ENCODE results near the gene SCAMP5.

- TF ChIP-seq CTCF (IDR thresholded peaks at IDR 0.05) (no peak), POLR2A (IDR thresholded peaks at IDR 0.05) (no peak), POLR2AphosphoS5 (IDR thresholded peaks at IDR 0.05) (no peak)
Measured at GRCh38 chr15:75051711-75052110, 56.3 kb downstream of the SCAMP5 start.
